ENCODE data around the gene SLC25A27.
"Not testable (repeated sequence)": the region's sequence is repeated elsewhere in the genome, so short reads cannot be mapped to it uniquely, and the experiment has no call there.

The SLC25A27 gene, protein sequence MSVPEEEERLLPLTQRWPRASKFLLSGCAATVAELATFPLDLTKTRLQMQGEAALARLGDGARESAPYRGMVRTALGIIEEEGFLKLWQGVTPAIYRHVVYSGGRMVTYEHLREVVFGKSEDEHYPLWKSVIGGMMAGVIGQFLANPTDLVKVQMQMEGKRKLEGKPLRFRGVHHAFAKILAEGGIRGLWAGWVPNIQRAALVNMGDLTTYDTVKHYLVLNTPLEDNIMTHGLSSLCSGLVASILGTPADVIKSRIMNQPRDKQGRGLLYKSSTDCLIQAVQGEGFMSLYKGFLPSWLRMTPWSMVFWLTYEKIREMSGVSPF

DNA sequence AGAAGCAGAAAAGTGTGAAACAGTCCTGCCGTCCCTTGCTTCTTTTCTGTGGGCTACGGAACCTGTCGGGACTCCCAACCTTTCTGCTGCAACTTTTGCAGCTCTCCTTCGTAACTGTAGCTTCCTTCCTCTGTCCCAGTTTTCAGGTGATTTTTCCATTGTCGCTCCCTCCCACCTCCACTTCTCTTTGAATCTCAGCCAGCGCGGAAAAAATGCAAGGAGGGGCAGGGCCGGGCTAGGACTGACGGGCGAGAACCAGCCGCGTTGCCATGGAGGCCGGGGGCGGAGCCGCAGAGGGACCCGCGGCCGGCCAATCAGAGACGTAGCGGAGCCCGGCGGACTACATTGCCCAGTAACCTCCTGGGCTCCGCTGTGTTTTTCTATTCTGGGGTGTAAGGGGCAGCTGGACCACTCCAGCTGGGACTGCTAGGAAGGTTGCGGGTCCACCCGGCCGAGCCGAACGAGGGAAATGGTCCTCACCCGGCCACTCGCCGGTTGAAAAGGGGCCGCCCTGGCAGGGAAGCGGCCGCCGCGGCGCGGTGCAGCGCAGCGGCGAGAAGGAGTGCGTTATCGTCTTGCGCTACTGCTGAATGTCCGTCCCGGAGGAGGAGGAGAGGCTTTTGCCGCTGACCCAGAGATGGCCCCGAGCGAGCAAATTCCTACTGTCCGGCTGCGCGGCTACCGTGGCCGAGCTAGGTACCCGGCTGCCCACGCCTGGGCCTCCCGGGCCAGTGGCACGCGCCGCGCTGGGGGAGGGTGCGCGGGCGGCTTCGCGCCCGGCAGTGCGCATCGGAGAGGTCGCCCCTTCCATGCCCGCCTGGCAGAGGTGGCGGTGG lies at the start of gene SLC25A27, which contains the start of gene CYP39A1:
Gene SLC25A27, plus strand, starts transcription at position 373 of the 836 bp plus-strand sequence. Its CDS starts 218 bp downstream, at position 591.
Gene CYP39A1, minus strand, starts transcription at position 216 of the 836 bp plus-strand sequence. CDS start 236 bp downstream, outside the sequence.
- DNase-seq (ENCODE audit: low read depth) = peak; percentile 76

DNA sequence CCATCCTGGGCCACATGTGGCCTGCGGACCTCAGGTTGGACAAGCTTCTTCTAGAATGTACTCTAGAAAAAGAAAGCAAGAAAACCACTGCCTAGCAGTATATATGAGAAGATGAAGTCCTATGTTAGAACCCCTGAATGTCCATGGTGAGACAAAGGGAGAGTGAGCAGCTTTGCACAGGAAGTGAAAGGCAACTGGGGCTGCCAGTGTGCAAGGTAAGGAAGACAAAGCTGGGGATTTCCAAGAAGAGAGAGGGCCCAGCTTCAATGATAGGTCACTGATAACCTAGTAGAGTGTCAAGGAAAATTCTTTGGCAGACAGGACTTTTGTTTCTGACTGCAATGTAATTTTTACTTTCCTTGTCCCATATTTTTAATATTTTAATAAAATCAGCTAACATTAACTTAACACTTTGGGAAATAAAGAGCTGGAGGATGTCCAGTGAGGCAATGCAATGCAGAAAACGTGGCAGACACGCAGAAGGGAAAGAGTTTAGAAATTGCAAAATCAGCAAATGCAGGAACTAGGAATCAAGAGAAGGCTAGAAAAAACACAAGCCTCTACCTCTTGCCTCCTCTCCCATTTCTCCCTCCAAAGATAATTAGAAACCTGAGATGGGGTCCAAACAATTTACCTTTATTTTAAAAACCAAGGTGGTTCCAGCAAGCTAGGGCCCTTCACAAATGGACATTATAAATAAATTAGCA lies 47.5 kb upstream of the SLC25A27 start:
- DNase-seq (ENCODE audit: low read depth) = no peak

DNA sequence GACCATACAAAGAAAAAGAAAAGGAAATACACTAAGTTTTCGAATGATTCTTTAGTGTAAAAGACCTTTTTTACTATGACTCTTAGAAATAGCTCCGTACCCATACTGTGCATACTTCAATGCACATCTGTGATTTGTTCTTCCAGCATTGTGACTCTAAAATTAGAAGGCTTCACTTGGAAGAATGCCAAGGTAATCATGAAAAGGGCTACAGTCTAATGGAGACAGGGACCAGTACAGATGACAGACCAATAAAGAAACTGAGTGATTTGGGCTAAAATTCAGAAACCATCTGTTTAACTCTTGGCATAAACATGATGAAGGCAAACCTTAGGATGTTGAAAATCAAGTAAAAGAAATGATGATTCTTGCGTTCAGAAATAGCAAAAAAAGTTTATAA lies 46.4 kb upstream of the SLC25A27 start:
- DNase-seq (ENCODE audit: low read depth) = no peak

DNA sequence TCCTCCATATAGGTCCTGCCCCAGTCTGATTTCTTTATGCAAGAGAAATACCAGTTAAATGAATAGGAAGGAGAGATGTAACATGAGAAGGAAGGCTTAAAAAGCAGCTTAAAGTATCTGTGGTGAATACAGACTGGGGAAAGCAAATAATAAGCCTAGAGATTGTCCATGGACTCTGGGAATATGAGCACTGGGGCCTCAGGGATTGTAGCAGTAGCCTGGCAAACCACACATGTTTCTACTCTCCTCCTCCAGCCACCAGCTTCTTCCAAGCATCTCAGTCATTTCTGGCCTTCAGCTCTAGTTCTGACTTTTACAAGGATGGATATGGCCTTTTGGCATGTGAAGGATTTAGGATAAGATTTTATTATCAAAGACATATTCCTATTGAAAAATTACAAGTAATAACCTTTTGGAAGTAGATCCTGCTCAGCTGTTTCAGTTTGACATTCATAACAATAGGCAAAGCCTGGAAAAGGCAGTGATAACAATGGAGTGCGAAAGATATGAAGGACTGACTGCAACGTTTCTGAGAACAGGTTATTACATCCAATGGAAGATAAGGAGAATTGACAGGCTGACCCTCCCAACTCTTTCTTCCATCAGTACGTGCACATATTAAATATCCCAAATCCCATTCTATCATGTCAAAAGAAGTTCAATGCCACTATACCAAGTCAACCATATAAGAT lies 41.8 kb upstream of the SLC25A27 start:
- no peak for DNase-seq (ENCODE audit: low read depth)

DNA sequence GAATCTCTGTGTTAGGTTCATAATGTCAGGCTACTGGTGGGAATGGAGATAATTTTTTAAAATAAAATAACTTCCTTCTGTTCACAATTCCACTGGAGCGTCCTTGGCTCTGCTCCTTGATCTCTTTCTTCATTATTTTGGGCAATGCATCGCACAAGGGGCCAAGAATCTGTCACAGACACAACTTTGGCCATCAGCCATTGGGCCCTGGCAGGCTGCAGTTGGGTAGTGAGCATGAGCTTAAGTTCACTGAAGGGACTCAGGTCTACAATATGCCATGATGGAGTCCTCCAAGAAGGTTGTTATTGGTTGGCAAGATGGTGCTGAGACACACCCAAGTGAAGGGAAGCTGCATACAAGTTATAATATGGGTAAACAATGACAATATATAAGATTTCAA lies 40.1 kb upstream of the SLC25A27 start:
- DNase-seq (ENCODE audit: low read depth) = no peak

DNA sequence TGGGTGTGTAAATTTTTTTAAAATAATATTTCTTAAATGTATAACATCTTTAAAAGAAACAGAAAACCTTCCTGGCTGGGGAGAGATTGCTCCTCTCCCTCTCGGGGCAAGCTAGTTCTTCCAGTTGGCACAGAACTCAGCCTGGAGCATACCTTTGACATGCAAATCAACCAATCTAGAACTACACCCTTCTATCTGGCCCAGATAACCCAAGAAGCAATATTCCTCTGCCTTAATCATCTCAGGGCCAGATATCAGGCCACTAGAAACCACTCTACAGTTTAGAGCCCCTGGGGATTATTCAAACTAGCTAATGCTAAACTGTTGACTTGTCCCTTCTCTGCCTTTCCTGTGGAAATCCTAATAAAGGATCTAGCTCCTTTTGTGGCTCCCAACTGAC lies 34.0 kb upstream of the SLC25A27 start:
- no peak for DNase-seq (ENCODE audit: low read depth)

DNA sequence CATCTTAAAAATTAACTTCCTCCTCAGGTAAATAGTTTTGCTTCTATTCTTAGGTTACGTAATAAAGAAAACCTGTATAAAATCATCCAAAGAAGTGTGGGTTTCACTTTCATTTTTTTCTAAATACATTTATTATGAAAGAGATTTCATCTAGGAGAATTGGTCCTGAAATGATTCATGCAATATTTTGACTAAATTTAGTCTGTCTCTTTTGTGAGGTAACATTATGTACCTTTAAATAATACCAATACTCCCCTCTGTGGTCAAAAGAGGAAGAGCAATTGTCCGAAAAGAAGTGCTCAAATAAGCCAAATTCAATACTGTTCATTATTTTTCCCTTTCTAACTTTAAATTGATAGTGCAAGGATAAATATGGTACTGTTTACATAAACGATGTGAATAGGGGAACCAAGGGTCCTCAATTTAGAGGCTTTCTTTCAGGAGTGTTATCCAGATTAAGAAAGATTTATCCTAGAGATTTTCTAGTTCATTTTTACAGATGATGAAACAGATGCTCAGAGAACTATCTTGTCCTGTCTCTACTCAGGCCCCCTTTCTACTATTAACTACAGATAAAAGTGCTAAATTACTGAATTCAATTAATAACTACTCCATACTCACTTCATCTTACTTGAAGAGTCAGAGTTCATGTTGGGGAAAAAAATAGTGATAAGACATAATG lies 26.4 kb upstream of the SLC25A27 start:
- peak; percentile 5 for DNase-seq (ENCODE audit: low read depth)

DNA sequence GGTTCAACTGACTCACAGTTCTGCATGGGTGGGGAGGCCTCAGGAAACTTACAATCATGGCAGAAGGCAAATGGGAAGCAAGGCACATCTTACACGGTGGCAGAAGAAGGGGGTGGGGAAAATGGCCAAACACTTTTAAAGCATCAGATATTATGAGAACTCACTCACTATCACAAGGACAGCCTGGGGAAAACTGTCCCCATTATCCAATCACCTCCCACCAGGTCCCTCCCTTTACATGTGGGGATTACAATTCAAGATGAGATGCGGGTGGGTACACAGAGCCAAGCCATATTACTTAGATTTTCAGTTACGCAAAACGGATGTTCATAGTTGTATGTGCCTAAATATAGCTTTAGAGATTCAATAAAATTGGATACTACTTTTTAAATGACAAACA lies 25.8 kb upstream of the SLC25A27 start:
- DNase-seq (ENCODE audit: low read depth) = no peak

DNA sequence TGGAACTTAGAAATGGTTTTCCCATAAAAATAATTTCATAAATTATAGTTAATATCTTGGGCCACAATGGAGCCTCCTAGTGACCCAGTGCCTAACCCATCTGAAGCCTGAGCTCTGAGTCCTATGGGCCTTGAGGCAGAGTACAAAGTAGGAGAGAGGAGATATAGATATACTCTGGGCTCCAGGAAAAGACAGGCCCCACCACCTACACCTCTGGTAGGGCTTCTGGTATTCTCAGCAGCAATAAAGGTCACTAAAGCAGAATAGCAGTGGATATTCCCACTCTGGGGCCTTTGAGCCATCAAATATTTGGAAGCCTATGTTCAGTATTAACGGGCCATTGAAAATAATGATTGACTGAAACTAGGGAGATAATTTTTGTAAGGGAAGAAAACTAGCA lies 24.3 kb upstream of the SLC25A27 start:
- DNase-seq (ENCODE audit: low read depth) = no peak

DNA sequence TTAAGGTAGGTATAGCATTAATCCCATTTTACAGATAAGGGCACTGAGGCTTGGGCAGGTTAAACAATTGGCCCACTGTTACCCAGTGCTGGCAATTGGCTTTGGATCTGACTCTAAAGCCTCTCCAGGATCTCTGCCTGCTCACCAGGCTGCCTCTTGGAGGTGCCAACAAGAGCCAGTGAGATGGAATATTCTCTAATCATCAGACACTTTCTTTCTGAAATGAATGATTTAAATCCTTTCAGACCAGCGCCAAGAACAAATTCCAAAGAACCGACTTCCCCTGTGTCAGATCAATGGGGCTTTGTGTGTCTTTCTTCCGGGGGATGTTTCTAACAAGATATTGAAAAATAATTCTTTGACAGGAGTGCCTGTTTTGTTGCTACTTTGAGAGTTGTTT lies 23.8 kb upstream of the SLC25A27 start:
- DNase-seq (ENCODE audit: low read depth) = no peak

DNA sequence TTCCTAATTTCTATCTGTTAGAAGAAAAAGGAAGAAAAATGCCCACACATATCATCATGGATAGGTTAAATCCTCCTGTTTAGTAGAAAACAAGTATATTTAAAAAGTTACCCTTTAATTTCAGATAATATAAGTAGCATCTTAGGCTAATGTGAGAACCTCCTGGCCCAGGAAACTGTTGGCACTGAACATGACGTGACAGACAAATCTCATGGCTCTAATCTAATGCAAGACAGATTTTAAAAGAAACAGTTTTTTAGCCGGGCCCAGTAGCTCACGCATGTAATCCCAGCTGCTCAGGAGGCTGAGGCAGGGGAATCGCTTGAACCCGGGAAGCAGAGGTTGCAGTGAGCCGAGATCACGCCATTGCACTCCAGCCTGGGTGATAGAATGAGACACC lies 23.1 kb upstream of the SLC25A27 start:
- DNase-seq (ENCODE audit: low read depth) = no peak

DNA sequence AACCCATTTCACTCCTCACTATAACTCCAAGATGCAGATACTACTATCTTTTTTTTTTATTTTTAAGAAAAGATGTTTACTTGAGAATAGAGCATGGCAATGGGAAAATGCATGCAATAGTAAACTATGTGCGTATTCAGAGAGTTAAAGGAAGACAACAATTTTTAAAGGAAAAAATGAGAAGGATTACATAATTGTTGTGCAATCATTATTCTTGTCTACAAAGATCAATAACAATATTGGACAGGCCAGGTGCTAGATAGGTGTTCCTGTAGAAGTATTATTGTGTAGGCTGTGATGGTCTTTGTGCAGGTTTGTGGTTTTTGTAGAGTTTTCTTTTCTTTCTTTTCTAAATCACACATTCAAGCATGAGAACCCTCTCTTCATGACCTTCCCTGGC lies 20.7 kb upstream of the SLC25A27 start:
- DNase-seq (ENCODE audit: low read depth) = no peak

DNA sequence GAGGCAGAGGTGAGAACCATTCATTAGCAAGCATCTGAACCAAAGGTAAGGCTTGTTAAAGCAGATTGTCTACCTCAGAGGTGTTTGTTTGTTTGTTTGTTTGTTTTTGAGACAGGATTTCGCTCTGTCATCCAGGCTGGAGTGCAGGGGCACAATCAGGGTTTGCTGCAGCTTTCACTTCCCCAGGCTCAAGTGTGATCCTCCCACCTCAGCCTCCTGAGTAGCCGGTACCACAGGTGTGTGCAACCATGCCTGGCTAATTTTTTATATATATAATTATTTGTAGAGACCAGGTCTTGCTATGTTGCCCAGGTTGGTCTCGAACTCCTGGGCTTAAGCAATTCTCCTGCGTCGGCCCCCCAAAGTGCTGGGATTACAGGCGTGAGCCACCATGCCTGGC lies 17.3 kb upstream of the SLC25A27 start:
- DNase-seq (ENCODE audit: low read depth) = no peak

DNA sequence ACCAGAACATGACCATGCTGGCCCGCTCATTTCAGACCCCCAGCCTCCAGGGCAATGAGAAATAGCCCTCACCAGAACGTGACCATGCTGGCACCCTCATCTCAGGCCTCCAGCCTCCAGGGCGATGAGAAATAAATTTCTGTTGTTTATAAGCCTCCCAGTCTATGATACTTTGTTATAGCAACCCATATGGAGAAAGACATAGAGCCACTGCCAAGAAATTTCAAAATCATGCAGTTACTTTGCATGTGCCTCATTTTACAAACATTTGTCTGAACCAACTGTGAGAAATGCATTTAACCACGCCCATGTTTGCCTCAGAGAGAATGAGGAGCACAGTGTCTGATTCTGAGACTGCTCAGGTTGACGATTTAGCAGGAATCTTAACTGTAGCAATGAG lies 15.6 kb upstream of the SLC25A27 start:
- peak; percentile 65 for DNase-seq (ENCODE audit: low read depth)

DNA sequence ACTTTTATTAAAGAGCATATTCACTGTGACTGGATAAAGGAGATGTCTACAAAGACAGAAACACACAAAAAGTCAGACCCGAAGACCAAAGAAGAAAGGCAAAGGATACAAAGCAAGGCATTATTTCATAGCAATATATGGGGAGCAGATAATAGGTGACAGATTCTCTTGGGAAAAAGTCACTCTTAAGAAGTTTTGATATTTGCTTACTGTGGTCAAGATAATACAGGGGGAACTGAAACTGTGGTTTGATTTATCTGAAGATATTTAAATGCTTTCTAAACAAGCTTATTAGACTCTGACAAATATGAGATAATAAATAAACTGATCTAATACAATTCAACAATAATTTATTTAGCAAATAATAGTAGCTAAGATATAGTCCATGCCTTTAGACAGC lies 14.8 kb upstream of the SLC25A27 start:
- DNase-seq (ENCODE audit: low read depth) = no peak

DNA sequence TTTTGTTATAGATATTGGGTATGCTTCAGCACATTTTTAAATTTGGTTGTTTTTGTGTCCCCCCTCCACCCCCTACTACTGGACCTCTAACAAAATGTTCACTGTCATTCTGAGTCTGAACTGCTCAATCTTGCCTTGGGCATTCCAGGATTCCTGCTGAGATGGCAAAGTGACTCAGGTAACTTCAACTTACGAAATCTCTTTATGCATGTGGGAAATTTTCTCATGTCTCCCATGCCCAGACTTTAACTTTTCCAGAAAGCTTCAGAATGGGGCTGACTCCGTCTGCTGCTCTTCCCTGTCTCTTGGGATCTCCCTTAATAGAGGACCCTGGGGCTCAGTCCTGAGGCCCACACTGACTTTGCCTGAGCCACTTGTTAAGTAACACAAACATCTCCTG lies 14.1 kb upstream of the SLC25A27 start:
- no peak for DNase-seq (ENCODE audit: low read depth)

DNA sequence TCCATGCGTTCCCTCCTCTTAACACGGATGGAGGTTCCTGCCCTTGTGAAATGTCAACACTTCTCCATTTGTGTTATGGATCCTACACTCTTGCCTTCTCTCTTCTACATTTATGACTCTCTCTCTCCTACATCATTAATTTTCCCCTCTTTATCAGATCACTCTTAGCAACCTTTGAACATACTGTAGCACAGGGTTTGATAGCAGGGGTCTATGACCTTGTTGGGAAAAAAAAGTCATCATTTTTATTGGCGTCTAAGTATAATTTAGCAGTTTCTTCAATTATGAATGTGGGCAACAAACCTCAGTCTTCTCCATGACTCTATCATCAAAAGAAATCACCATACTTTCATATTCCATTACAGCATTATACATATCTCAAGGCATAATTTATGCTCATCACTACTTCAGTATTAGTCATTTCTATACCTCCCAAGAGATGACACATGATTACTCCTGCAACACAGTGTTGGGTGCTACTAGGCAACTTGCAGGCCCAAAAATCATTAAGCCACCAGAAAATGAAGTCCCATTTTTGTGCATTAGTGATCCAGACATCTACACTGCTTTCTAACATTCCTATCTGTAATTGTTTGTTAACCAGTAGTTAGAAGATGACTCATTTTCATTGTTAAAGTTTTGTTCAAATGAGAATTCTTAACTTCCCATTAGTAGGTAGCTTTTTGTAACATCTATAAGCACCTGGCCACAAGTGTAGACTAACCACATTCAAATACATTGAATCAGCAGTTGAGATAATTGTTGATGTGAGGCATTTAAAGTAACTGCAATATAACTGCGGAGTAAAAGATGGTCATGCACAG lies 9.6 kb upstream of the SLC25A27 start:
- DNase-seq (ENCODE audit: low read depth) = no peak

DNA sequence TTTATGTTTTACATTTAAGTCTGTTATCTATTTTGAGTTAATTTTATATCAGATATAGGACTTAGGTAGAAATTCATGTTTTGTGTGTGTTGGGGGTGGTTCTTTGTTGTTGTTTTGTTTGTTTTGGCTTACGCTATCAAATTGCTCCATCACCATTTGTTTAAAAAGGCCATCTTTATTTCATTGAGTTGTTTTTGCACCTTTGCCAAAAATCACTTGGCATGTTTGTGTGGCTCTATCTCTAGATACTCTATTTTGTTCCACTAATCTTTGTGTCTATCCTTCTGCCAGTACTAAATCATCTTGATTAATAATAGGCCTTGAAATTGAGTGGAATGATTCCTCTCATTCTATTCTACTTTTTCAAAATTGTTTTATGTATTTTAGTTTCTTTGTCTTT lies 7.5 kb upstream of the SLC25A27 start:
- no peak for DNase-seq (ENCODE audit: low read depth)

DNA sequence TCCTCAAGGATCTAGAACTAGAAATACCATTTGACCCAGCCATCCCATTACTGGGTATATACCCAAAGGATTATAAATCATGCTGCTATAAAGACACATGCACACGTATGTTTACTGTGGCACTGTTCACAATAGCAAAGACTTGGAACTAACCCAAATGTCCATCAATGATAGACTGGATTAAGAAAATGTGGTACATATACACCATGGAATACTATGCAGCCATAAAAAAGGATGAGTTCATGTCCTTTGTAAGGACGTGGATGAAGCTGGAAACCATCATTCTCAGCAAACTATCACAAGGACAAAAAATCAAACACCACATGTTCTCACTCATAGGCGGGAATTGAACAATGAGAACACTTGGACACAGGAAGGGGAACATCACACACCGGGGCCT lies 4.7 kb upstream of the SLC25A27 start:
- DNase-seq (ENCODE audit: low read depth) = not testable (repeated sequence)

DNA sequence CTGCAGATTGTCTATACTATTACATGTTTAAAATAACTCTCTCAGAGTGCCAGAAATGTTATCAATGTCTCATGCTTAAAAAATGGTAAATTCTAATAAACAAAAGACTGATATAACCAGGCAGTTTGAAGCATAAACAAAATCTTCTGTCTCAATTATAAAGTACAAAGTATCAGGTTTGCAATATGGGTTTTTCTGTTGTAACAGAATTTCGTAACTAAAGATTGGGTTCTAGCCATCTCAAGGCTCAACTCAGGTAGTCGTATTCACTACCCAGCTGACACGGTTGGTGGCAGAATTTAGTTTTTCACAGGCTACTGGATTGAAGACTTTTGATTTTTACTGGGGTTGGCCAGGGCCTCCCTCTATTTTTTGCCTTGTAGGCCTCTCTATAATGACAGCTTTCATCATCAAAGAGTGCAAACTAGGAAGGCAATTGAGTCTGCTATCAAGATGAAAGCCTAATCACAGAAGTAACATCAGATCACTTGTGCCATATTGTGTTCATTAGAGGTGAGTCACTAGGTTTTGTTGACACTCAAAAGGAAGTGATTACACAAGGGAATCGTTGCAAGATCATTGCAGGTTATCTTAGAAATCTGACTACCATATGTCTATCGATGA lies 3.8 kb upstream of the SLC25A27 start:
- peak; percentile 9 for DNase-seq (ENCODE audit: low read depth)
